SU-DHL-6 (cell line): ENCODE results near the gene AGAP1.

Source experiments
- H2AFZ ChIP-seq: fragments of 200-600 bp; sonication (generic); 2 replicates; pipeline ENCODE4 v1.6.1; 2014; ENCODE audit warnings: low read depth, mild to moderate bottlenecking, moderate library complexity, mixed read lengths, antibody characterized with exemption, low read length; ENCODE audit not compliant: severe bottlenecking
- H3F3A ChIP-seq: fragments of 200-600 bp; shearing (Covaris generic); 2 replicates; pipeline ENCODE4 v1.6.0; 2016; ENCODE audit warnings: antibody characterized with exemption, mild to moderate bottlenecking; ENCODE audit not compliant: insufficient read depth
- H3K27ac ChIP-seq: fragments of 200-600 bp; sonication (generic); 2 replicates; pipeline ENCODE4 v1.5.1; 2016; ENCODE audit warnings: low read depth, mild to moderate bottlenecking, low read length, moderate library complexity, mixed read lengths
- H3K27me3 ChIP-seq: fragments of 200-600 bp; sonication (generic), shearing (Covaris generic); 2 replicates; pipeline ENCODE4 v1.6.0; 2014; ENCODE audit warnings: mild to moderate bottlenecking, low read length
- H3K36me3 ChIP-seq: fragments of 200-600 bp; sonication (generic); 2 replicates; pipeline ENCODE4 v1.6.1; 2014; ENCODE audit warnings: mild to moderate bottlenecking, low read length, mixed read lengths
- H3K4me2 ChIP-seq: fragments of 300-600, 200-600 bp; shearing (Covaris generic), sonication (generic); 2 replicates; pipeline ENCODE4 v1.6.0; 2014; ENCODE audit warnings: low read length, low read depth, mild to moderate bottlenecking; ENCODE audit not compliant: poor library complexity, severe bottlenecking
- H3K4me3 ChIP-seq: fragments of 200-600 bp; sonication (generic); 2 replicates; pipeline ENCODE4 v1.5.1; 2014; ENCODE audit warnings: antibody characterized with exemption, low read length, mild to moderate bottlenecking, mixed read lengths; ENCODE audit not compliant: insufficient read depth, poor library complexity, severe bottlenecking
- H3K79me2 ChIP-seq: fragments of 200-600 bp; sonication (generic); 2 replicates; pipeline ENCODE4 v1.6.1; 2014; ENCODE audit warnings: mild to moderate bottlenecking, low read length, moderate library complexity; ENCODE audit not compliant: insufficient read depth
- H3K9ac ChIP-seq: fragments of 200-600 bp; sonication (generic); 2 replicates; pipeline ENCODE4 v1.7.0; 2014; ENCODE audit warnings: mild to moderate bottlenecking, low read length
- H3K9me2 ChIP-seq: fragments of 200-600 bp; sonication (generic); replicated peaks from 2 replicates; pipeline ENCODE4 v1.6.1; 2014; ENCODE audit warnings: low read length; ENCODE audit not compliant: insufficient read depth
- H3K9me3 ChIP-seq: fragments of 200-600 bp; sonication (generic); 2 replicates; pipeline ENCODE4 v1.6.1; 2014; ENCODE audit warnings: low read length, mixed read lengths; ENCODE audit not compliant: insufficient read depth
- H4K20me1 ChIP-seq: fragments of 200-600 bp; sonication (generic); 2 replicates; pipeline ENCODE4 v1.6.1; 2014; ENCODE audit warnings: low read depth, mild to moderate bottlenecking, antibody characterized with exemption, low read length, moderate library complexity, mixed read lengths
- EZH2phosphoT487 ChIP-seq: fragments of 200-600 bp; sonication (generic), shearing (Covaris generic); conservative IDR thresholded peaks from 2 replicates; pipeline ENCODE4 v1.6.1; 2018; ENCODE audit warnings: mild to moderate bottlenecking, antibody characterized with exemption, low read length, moderate library complexity, mixed read lengths
- TF ChIP-seq, protein P1 (sequence below): fragments of 200-600 bp; sonication (generic); IDR thresholded peaks from one replicate; pipeline ENCODE4 v1.5.1; 2017; ENCODE audit warnings: antibody characterized with exemption, mild to moderate bottlenecking, low read length, moderate library complexity; ENCODE audit not compliant: insufficient read depth, poor library complexity, severe bottlenecking

Gene AGAP1

GRCh38 chr2:235570966-235571692 lies 77.3 kb downstream of the AGAP1 start:
- Histone ChIP-seq H3K27ac (no peak overlapping the region), H2AFZ (no peak overlapping the region), H3K9me2 (no peaks in the 10 kb centered on the region), H3K36me3 (no peaks in the 10 kb centered on the region), H3K4me3 (no peak overlapping the region), H3K27me3 (no peaks in the 10 kb centered on the region), H3F3A (no peaks in the 10 kb centered on the region), H3K9ac (no peak overlapping the region), H3K79me2 (no peaks in the 10 kb centered on the region), H3K4me2 (no peak overlapping the region), H4K20me1 (no peaks in the 10 kb centered on the region), H3K9me3 (no peaks in the 10 kb centered on the region)
- TF ChIP-seq EZH2phosphoT487: no peak

GRCh38 chr2:235572592-235572991 lies 78.7 kb downstream of the AGAP1 start:
- Histone ChIP-seq H3F3A (no peaks in the 10 kb centered on the region), H3K9ac (no peak overlapping the region), H3K27ac (no peak overlapping the region), H2AFZ (no peak overlapping the region), H3K27me3 (no peaks in the 10 kb centered on the region), H3K9me3 (no peaks in the 10 kb centered on the region), H3K4me2 (no peak overlapping the region), H3K9me2 (no peaks in the 10 kb centered on the region), H3K79me2 (no peaks in the 10 kb centered on the region), H4K20me1 (no peaks in the 10 kb centered on the region), H3K36me3 (no peaks in the 10 kb centered on the region), H3K4me3 (no peak overlapping the region)
- TF ChIP-seq EZH2phosphoT487: no peak
- TF ChIP-seq, protein P1, sequence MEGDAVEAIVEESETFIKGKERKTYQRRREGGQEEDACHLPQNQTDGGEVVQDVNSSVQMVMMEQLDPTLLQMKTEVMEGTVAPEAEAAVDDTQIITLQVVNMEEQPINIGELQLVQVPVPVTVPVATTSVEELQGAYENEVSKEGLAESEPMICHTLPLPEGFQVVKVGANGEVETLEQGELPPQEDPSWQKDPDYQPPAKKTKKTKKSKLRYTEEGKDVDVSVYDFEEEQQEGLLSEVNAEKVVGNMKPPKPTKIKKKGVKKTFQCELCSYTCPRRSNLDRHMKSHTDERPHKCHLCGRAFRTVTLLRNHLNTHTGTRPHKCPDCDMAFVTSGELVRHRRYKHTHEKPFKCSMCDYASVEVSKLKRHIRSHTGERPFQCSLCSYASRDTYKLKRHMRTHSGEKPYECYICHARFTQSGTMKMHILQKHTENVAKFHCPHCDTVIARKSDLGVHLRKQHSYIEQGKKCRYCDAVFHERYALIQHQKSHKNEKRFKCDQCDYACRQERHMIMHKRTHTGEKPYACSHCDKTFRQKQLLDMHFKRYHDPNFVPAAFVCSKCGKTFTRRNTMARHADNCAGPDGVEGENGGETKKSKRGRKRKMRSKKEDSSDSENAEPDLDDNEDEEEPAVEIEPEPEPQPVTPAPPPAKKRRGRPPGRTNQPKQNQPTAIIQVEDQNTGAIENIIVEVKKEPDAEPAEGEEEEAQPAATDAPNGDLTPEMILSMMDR: no peak

- TF ChIP-seq, protein P1: no peak
- no peak for TF ChIP-seq EZH2phosphoT487
Observed at GRCh38 chr2:235573331-235574221, 79.7 kb downstream of the AGAP1 start.

GRCh38 chr2:235575431-235575830 lies 81.6 kb downstream of the AGAP1 start:
- no peaks in the 10 kb centered on the region for H3K9me2 ChIP-seq
- TF ChIP-seq, protein P1: no peak
- TF ChIP-seq EZH2phosphoT487: no peak
- H4K20me1 ChIP-seq: no peaks in the 10 kb centered on the region
- no peaks in the 10 kb centered on the region for H3F3A ChIP-seq
- H3K27ac ChIP-seq: no peak overlapping the region
- H3K9me3 ChIP-seq: no peaks in the 10 kb centered on the region
- H2AFZ ChIP-seq: no peak overlapping the region
- H3K9ac ChIP-seq: no peak overlapping the region
- H3K79me2 ChIP-seq: no peaks in the 10 kb centered on the region
- H3K27me3 ChIP-seq: no peaks in the 10 kb centered on the region
- H3K4me3 ChIP-seq: no peak overlapping the region
- no peak overlapping the region for H3K4me2 ChIP-seq
- no peaks in the 10 kb centered on the region for H3K36me3 ChIP-seq

More at GRCh38 chr2:235573331-235574221, 79.7 kb downstream of the AGAP1 start:
- Histone ChIP-seq H3K27ac (no peak overlapping the region), H3K36me3 (no peaks in the 10 kb centered on the region), H3K9ac (no peak overlapping the region), H3K9me2 (no peaks in the 10 kb centered on the region), H3F3A (no peaks in the 10 kb centered on the region), H2AFZ (no peak overlapping the region), H3K27me3 (no peaks in the 10 kb centered on the region), H3K9me3 (no peaks in the 10 kb centered on the region), H3K79me2 (no peaks in the 10 kb centered on the region), H4K20me1 (no peaks in the 10 kb centered on the region), H3K4me3 (no peak overlapping the region), H3K4me2 (no peak overlapping the region)
